ENCODE results near the gene CD300LF. TPM values are rescaled to one million over a fixed set of nuclear protein-coding genes. Genes with fewer than 3 reads are reported as not detected.

The CD300LF gene
- total RNA-seq, 1 donor from 2014 or later = not detected

DNA sequence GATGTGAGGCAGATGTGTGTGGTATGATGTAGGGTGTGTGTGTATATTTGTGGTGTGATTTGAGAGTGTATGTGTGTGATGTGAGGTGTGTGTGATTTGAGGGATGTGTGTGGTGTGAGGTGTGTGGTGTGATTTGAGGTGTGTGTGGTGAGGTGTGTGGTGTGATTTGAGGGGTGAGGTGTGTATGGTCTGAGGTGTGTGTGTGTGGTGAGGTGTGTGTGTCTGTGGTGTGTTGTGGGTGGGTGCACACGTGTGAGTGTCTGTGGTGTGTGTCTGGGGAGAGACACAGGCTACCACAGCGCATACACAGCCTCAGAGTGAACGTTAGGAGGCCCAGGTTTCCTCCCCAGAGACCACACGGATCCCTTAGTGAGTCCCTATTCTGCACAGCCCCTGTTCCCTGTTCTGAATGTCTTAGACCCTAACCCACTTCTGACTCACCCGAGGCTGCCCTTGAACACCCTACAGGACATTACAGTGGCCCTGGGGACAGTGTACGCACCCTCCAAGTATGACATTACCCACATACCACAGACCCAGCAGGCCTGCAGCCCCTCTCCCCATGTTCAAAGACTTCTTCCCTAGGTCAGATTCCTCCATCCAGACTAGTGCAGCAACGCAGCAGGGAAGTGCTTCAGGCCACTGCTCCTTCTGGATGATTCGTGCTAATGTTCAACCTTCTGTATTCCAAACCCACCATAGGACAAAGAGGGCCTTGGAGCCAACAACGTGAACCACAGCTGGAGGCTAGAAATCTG lies 20.8 kb upstream of the CD300LF start:
- Mint-ChIP-seq H3K36me3 (ENCODE audit: insufficient read depth) (no peaks in the 10 kb centered on the region), H3K27me3 (peaks cover 7% of the 10 kb centered on the region), H3K27ac (no peak overlapping the region), H3K9me3 (ENCODE audit: low read depth) (no peaks in the 10 kb centered on the region), H3K4me1 (ENCODE audit: low read depth) (peaks cover 14% of the 10 kb centered on the region), H3K4me3 (ENCODE audit: low read depth) (no peak overlapping the region)
- DNase-seq (ENCODE audit: low spot score, unreplicated experiment) = no peak
- TF ChIP-seq, protein P1, sequence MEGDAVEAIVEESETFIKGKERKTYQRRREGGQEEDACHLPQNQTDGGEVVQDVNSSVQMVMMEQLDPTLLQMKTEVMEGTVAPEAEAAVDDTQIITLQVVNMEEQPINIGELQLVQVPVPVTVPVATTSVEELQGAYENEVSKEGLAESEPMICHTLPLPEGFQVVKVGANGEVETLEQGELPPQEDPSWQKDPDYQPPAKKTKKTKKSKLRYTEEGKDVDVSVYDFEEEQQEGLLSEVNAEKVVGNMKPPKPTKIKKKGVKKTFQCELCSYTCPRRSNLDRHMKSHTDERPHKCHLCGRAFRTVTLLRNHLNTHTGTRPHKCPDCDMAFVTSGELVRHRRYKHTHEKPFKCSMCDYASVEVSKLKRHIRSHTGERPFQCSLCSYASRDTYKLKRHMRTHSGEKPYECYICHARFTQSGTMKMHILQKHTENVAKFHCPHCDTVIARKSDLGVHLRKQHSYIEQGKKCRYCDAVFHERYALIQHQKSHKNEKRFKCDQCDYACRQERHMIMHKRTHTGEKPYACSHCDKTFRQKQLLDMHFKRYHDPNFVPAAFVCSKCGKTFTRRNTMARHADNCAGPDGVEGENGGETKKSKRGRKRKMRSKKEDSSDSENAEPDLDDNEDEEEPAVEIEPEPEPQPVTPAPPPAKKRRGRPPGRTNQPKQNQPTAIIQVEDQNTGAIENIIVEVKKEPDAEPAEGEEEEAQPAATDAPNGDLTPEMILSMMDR (IDR thresholded peaks at IDR 0.05; ENCODE audit: unreplicated experiment) = no peak

DNA sequence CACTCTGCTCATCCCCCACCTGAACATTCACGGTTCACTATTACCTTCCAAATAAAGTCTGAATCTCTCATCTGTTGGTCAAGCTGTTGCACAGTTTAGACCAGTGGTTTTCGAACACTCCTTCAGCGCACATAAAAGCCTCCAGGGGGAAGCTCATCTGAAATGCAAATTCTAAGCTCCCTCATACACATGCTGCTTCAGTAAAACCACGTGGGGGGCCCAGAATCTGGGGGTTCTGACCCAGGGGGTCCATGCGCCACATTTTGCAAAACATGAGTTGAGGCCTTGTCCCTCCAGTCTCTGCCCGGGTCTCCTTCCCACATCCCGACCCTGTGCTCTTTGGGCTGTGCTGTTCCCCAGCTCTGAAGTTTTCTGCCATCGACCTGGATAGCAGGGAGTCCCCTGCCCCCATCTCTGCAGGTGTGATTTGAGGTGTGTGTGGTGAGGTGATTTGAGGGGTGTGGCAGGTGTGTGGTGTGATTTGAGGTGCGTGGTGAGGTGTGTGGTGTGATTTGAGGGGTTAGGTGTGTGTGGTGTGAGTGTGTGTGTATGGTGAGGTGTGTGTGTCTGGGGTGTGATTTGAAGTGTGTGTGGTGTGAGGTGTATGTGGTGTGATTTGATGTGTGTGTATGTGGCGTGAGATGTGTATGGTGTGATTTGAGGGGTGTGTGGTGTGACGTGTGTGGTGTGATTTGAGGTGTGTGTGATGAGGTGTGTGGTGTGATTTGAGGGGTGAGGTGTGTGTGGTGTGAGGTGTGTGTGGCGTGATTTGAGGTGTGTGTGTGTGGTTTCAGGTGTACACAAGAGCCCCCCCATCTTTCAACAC lies 19.5 kb upstream of the CD300LF start:
- TF ChIP-seq, protein P1 (IDR thresholded peaks at IDR 0.05; ENCODE audit: unreplicated experiment) = no peak
- DNase-seq (ENCODE audit: low spot score, unreplicated experiment) = no peak
- peaks cover 5% of the 10 kb centered on the region for H3K4me1 Mint-ChIP-seq (ENCODE audit: low read depth)
- no peak overlapping the region for H3K4me3 Mint-ChIP-seq (ENCODE audit: low read depth)
- H3K27ac Mint-ChIP-seq = no peak overlapping the region
- peaks cover 7% of the 10 kb centered on the region for H3K27me3 Mint-ChIP-seq
- H3K9me3 Mint-ChIP-seq (ENCODE audit: low read depth) = no peaks in the 10 kb centered on the region
- H3K36me3 Mint-ChIP-seq (ENCODE audit: insufficient read depth) = no peaks in the 10 kb centered on the region

- DNase-seq (ENCODE audit: low spot score, unreplicated experiment) = no peak
- no peaks in the 10 kb centered on the region for H3K36me3 Mint-ChIP-seq (ENCODE audit: insufficient read depth)
- TF ChIP-seq, protein P1 (IDR thresholded peaks at IDR 0.05; ENCODE audit: unreplicated experiment) = no peak
- H3K27me3 Mint-ChIP-seq = peaks cover 5% of the 10 kb centered on the region
- no peaks in the 10 kb centered on the region for H3K9me3 Mint-ChIP-seq (ENCODE audit: low read depth)
- no peak overlapping the region for H3K4me3 Mint-ChIP-seq (ENCODE audit: low read depth)
- no peak overlapping the region for H3K27ac Mint-ChIP-seq
- H3K4me1 Mint-ChIP-seq (ENCODE audit: low read depth) = peaks cover 2% of the 10 kb centered on the region
Observed at GRCh38 chr17:74731347-74731605, 18.6 kb upstream of the CD300LF start.

DNA sequence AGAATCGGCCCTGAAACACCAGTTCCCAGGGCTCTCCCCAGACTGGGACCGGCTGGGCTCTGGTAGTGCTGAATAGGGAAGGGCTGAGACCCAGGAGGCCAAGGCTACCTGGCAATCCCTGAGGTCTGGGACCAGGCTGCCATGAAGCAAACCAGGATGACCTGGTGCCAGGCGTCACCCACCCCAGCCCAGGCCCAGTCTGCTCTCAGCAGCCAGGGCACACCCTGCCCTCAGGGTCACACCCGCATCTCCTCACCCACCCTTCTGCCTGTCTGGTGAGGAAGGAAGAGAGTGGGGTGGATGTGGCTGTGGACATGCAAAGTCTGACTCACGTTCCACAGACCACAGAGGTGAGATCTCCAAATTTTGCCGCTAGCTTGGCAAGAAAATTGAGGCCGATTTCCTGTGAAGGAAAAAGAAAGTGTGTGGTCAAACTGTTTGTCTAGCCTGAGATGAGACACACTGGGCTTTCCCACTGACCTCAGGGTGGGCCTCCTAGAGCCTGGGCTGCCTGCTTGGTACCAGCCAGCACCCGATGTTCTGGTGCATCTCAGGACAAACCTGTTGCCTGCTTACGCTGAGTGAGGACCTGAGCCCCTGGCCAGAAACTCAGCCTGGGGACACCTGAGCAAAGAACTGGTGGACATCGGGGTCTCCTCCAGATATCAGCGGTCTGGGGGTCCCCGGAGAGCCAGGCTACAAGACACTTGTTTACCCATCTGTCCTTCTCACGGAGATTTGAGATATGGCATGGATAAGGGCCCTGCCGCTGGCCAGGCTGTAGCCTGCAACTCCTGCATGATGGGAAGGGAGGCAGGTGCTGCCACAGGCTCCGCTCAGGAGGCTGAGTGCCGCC lies 18.0 kb upstream of the CD300LF start:
- Mint-ChIP-seq H3K36me3 (ENCODE audit: insufficient read depth) (no peaks in the 10 kb centered on the region), H3K9me3 (ENCODE audit: low read depth) (no peaks in the 10 kb centered on the region), H3K27me3 (peaks cover 3% of the 10 kb centered on the region), H3K27ac (no peak overlapping the region), H3K4me3 (ENCODE audit: low read depth) (no peak overlapping the region), H3K4me1 (ENCODE audit: low read depth) (no peaks in the 10 kb centered on the region)
- no peak for DNase-seq (ENCODE audit: low spot score, unreplicated experiment)
- TF ChIP-seq, protein P1 (IDR thresholded peaks at IDR 0.05; ENCODE audit: unreplicated experiment) = no peak

- Mint-ChIP-seq H3K27ac (no peak overlapping the region), H3K9me3 (ENCODE audit: low read depth) (no peaks in the 10 kb centered on the region), H3K4me1 (ENCODE audit: low read depth) (no peaks in the 10 kb centered on the region), H3K4me3 (ENCODE audit: low read depth) (no peak overlapping the region), H3K36me3 (ENCODE audit: insufficient read depth) (no peaks in the 10 kb centered on the region), H3K27me3 (peaks cover 3% of the 10 kb centered on the region)
- no peak for DNase-seq (ENCODE audit: low spot score, unreplicated experiment)
- TF ChIP-seq, protein P1 (IDR thresholded peaks at IDR 0.05; ENCODE audit: unreplicated experiment) = no peak
Observed at GRCh38 chr17:74729866-74730265, 17.1 kb upstream of the CD300LF start.
